GM23248 (cell line): ENCODE data around the gene PWP1.

Experiments used
- EZH2 ChIP-seq: fragments of 200-600 bp; sonication (generic); IDR thresholded peaks from 2 replicates; pipeline ENCODE4 v1.6.1; 2018; ENCODE audit warnings: antibody characterized with exemption, mild to moderate bottlenecking; ENCODE audit not compliant: insufficient read depth, poor library complexity, severe bottlenecking
- EZH2phosphoT487 ChIP-seq: fragments of 200-600 bp; sonication (generic); IDR thresholded peaks from 2 replicates; pipeline ENCODE4 v1.6.1; 2018; ENCODE audit warnings: antibody characterized with exemption, moderate library complexity, mild to moderate bottlenecking, low read depth; ENCODE audit not compliant: insufficient read depth

DNA sequence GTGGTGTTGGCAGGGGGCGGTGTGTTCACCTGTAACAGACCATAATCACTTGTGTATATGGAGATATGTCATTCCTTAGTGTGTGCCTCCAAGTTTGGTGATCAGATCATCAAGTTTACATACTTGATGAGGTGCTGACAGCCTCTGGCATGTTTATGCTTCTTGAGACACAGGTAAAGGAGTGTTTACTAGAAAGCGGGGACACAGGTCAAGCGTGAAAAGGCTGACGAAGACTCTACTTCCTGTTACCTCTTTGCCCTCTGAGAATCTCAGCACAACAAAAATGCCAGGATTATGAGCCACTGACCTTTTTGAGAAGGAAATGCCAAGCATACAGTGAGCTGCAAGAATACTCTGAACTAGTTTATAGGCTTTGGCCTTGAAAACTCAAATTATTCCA is 45.8 kb downstream of the PWP1 start:
- TF ChIP-seq EZH2 (no peak), EZH2phosphoT487 (no peak)
